ENCODE results near the gene SETDB1. TPM values are rescaled to one million over a fixed set of nuclear protein-coding genes. Genes with fewer than 3 reads are reported as not detected.

SETDB1 gene
- polyA plus RNA-seq, 1 donor = 56.7 TPM

GRCh38 chr1:150964164-150964489, 38.0 kb downstream of the SETDB1 start:
- H3K9me3 ChIP-seq (ENCODE audit: control insufficient read depth, low read depth, low read length) = no peaks in the 10 kb centered on the region
- WGBS (ENCODE audit: insufficient coverage, low lambda C conversion rate) = no CpG with 5 or more reads among the region's 5 CpGs
- no peaks in the 10 kb centered on the region for H3K27me3 ChIP-seq (ENCODE audit: control insufficient read depth, insufficient read depth, low read length)
- peaks cover 94% of the 10 kb centered on the region for H3K36me3 ChIP-seq (ENCODE audit: control insufficient read depth, insufficient read depth, low read length)
- DNase-seq = no peak
- H3K4me3 ChIP-seq (ENCODE audit: low read length) = no peak overlapping the region
- H3K4me1 ChIP-seq (ENCODE audit: control insufficient read depth, insufficient read depth, low read length) = peaks cover 10% of the 10 kb centered on the region
- no peak overlapping the region for H3K27ac ChIP-seq (ENCODE audit: low read length)

- WGBS (ENCODE audit: insufficient coverage, low lambda C conversion rate) = no CpG with 5 or more reads among the region's 4 CpGs
- Histone ChIP-seq H3K27ac (ENCODE audit: low read length) (no peak overlapping the region), H3K36me3 (ENCODE audit: control insufficient read depth, insufficient read depth, low read length) (peaks cover 87% of the 10 kb centered on the region), H3K4me3 (ENCODE audit: low read length) (no peak overlapping the region), H3K4me1 (ENCODE audit: control insufficient read depth, insufficient read depth, low read length) (peaks cover 18% of the 10 kb centered on the region), H3K27me3 (ENCODE audit: control insufficient read depth, insufficient read depth, low read length) (no peaks in the 10 kb centered on the region), H3K9me3 (ENCODE audit: control insufficient read depth, low read depth, low read length) (no peaks in the 10 kb centered on the region)
- no peak for DNase-seq
Measured at GRCh38 chr1:150965605-150966004, 39.4 kb downstream of the SETDB1 start.

GRCh38 chr1:150966011-150966410, 39.8 kb downstream of the SETDB1 start:
- H3K27ac ChIP-seq (ENCODE audit: low read length) = no peak overlapping the region
- H3K36me3 ChIP-seq (ENCODE audit: control insufficient read depth, insufficient read depth, low read length) = peaks cover 83% of the 10 kb centered on the region
- H3K27me3 ChIP-seq (ENCODE audit: control insufficient read depth, insufficient read depth, low read length) = no peaks in the 10 kb centered on the region
- no CpG with 5 or more reads among the region's 6 CpGs for WGBS (ENCODE audit: insufficient coverage, low lambda C conversion rate)
- H3K9me3 ChIP-seq (ENCODE audit: control insufficient read depth, low read depth, low read length) = no peaks in the 10 kb centered on the region
- DNase-seq = no peak
- H3K4me3 ChIP-seq (ENCODE audit: low read length) = no peak overlapping the region
- peaks cover 22% of the 10 kb centered on the region for H3K4me1 ChIP-seq (ENCODE audit: control insufficient read depth, insufficient read depth, low read length)

GRCh38 chr1:150967936-150968335, 41.8 kb downstream of the SETDB1 start:
- Histone ChIP-seq H3K9me3 (ENCODE audit: control insufficient read depth, low read depth, low read length) (no peaks in the 10 kb centered on the region), H3K4me3 (ENCODE audit: low read length) (no peak overlapping the region), H3K27me3 (ENCODE audit: control insufficient read depth, insufficient read depth, low read length) (no peaks in the 10 kb centered on the region), H3K4me1 (ENCODE audit: control insufficient read depth, insufficient read depth, low read length) (peaks cover 36% of the 10 kb centered on the region), H3K36me3 (ENCODE audit: control insufficient read depth, insufficient read depth, low read length) (peaks cover 66% of the 10 kb centered on the region), H3K27ac (ENCODE audit: low read length) (no peak overlapping the region)
- WGBS (ENCODE audit: insufficient coverage, low lambda C conversion rate) = no CpG with 5 or more reads among the region's 13 CpGs
- DNase-seq = no peak

GRCh38 chr1:150968491-150968890, 42.3 kb downstream of the SETDB1 start:
- peaks cover 41% of the 10 kb centered on the region for H3K4me1 ChIP-seq (ENCODE audit: control insufficient read depth, insufficient read depth, low read length)
- H3K27me3 ChIP-seq (ENCODE audit: control insufficient read depth, insufficient read depth, low read length) = no peaks in the 10 kb centered on the region
- H3K36me3 ChIP-seq (ENCODE audit: control insufficient read depth, insufficient read depth, low read length) = peaks cover 60% of the 10 kb centered on the region
- no peak overlapping the region for H3K27ac ChIP-seq (ENCODE audit: low read length)
- DNase-seq = no peak
- no peaks in the 10 kb centered on the region for H3K9me3 ChIP-seq (ENCODE audit: control insufficient read depth, low read depth, low read length)
- WGBS (ENCODE audit: insufficient coverage, low lambda C conversion rate) = no CpG with 5 or more reads among the region's 4 CpGs
- H3K4me3 ChIP-seq (ENCODE audit: low read length) = no peak overlapping the region

- H3K36me3 ChIP-seq (ENCODE audit: control insufficient read depth, insufficient read depth, low read length) = peaks cover 49% of the 10 kb centered on the region
Measured at GRCh38 chr1:150969626-150970025, 43.5 kb downstream of the SETDB1 start.

GRCh38 chr1:150970808-150971582, 44.8 kb downstream of the SETDB1 start:
- Histone ChIP-seq H3K27me3 (ENCODE audit: control insufficient read depth, insufficient read depth, low read length) (no peaks in the 10 kb centered on the region), H3K4me3 (ENCODE audit: low read length) (peak overlapping the region; percentile 94), H3K27ac (ENCODE audit: low read length) (peak overlapping the region; percentile 90), H3K4me1 (ENCODE audit: control insufficient read depth, insufficient read depth, low read length) (peaks cover 50% of the 10 kb centered on the region), H3K9me3 (ENCODE audit: control insufficient read depth, low read depth, low read length) (no peaks in the 10 kb centered on the region), H3K36me3 (ENCODE audit: control insufficient read depth, insufficient read depth, low read length) (peaks cover 37% of the 10 kb centered on the region)
- DNase-seq = peak; percentile 90 to 94
- no CpG with 5 or more reads among the region's 11 CpGs for WGBS (ENCODE audit: insufficient coverage, low lambda C conversion rate)

More at GRCh38 chr1:150969626-150970025, 43.5 kb downstream of the SETDB1 start:
- Histone ChIP-seq H3K27ac (ENCODE audit: low read length) (no peak overlapping the region), H3K9me3 (ENCODE audit: control insufficient read depth, low read depth, low read length) (no peaks in the 10 kb centered on the region), H3K4me3 (ENCODE audit: low read length) (no peak overlapping the region), H3K27me3 (ENCODE audit: control insufficient read depth, insufficient read depth, low read length) (no peaks in the 10 kb centered on the region), H3K4me1 (ENCODE audit: control insufficient read depth, insufficient read depth, low read length) (peaks cover 41% of the 10 kb centered on the region)
- WGBS (ENCODE audit: insufficient coverage, low lambda C conversion rate) = no CpG with 5 or more reads among the region's 3 CpGs
- DNase-seq = no peak

GRCh38 chr1:150971583-150972416, 45.6 kb downstream of the SETDB1 start:
- Histone ChIP-seq H3K4me1 (ENCODE audit: control insufficient read depth, insufficient read depth, low read length) (peaks cover 58% of the 10 kb centered on the region), H3K27ac (ENCODE audit: low read length) (peak overlapping the region; percentile 90)
- WGBS (ENCODE audit: insufficient coverage, low lambda C conversion rate) = no CpG with 5 or more reads among the region's 6 CpGs

GRCh38 chr1:150972417-150972940, 46.3 kb downstream of the SETDB1 start:
- Histone ChIP-seq H3K4me3 (ENCODE audit: low read length) (peak overlapping the region; percentile 94), H3K27ac (ENCODE audit: low read length) (peak overlapping the region; percentile 90), H3K36me3 (ENCODE audit: control insufficient read depth, insufficient read depth, low read length) (peaks cover 22% of the 10 kb centered on the region), H3K9me3 (ENCODE audit: control insufficient read depth, low read depth, low read length) (no peaks in the 10 kb centered on the region), H3K4me1 (ENCODE audit: control insufficient read depth, insufficient read depth, low read length) (peaks cover 65% of the 10 kb centered on the region), H3K27me3 (ENCODE audit: control insufficient read depth, insufficient read depth, low read length) (no peaks in the 10 kb centered on the region)
- no CpG with 5 or more reads among the region's 4 CpGs for WGBS (ENCODE audit: insufficient coverage, low lambda C conversion rate)
- no peak for DNase-seq

More at GRCh38 chr1:150971583-150972416, 45.6 kb downstream of the SETDB1 start:
- no peaks in the 10 kb centered on the region for H3K27me3 ChIP-seq (ENCODE audit: control insufficient read depth, insufficient read depth, low read length)
- peak; percentile 63 to 73 for DNase-seq
- peak overlapping the region; percentile 94 for H3K4me3 ChIP-seq (ENCODE audit: low read length)
- H3K9me3 ChIP-seq (ENCODE audit: control insufficient read depth, low read depth, low read length) = no peaks in the 10 kb centered on the region
- peaks cover 29% of the 10 kb centered on the region for H3K36me3 ChIP-seq (ENCODE audit: control insufficient read depth, insufficient read depth, low read length)

GRCh38 chr1:150973258-150973835, 47.2 kb downstream of the SETDB1 start:
- Histone ChIP-seq H3K9me3 (ENCODE audit: control insufficient read depth, low read depth, low read length) (no peaks in the 10 kb centered on the region), H3K27me3 (ENCODE audit: control insufficient read depth, insufficient read depth, low read length) (no peaks in the 10 kb centered on the region), H3K4me1 (ENCODE audit: control insufficient read depth, insufficient read depth, low read length) (peaks cover 71% of the 10 kb centered on the region), H3K27ac (ENCODE audit: low read length) (peak overlapping the region; percentile 90), H3K36me3 (ENCODE audit: control insufficient read depth, insufficient read depth, low read length) (peaks cover 13% of the 10 kb centered on the region), H3K4me3 (ENCODE audit: low read length) (peak overlapping the region; percentile 94)
- peak in 1 of 2 donors; percentile 45 for DNase-seq
- WGBS (ENCODE audit: insufficient coverage, low lambda C conversion rate) = no CpG with 5 or more reads among the region's 15 CpGs
